ENCODE measurements around the gene ANKIB1.
A peak's percentile ranks its signal among the peaks of the same experiment; 100 is the strongest.
"Not testable (repeated sequence)": the region's sequence is repeated elsewhere in the genome, so short reads cannot be mapped to it uniquely, and the experiment has no call there.

ANKIB1 gene

GRCh38 chr7:92409357-92409756 is 163.6 kb downstream of the ANKIB1 start:
- DNase-seq = no peak

- not testable (repeated sequence) for DNase-seq
These were observed 164.4 kb downstream of the ANKIB1 start for GRCh38 chr7:92410162-92410561.

- DNase-seq = no peak
These were observed 167.0 kb downstream of the ANKIB1 start for GRCh38 chr7:92412745-92413144.

- no peak for DNase-seq
These were observed 167.8 kb downstream of the ANKIB1 start for GRCh38 chr7:92413550-92413949.

- no peak for DNase-seq
These were observed 169.5 kb downstream of the ANKIB1 start for GRCh38 chr7:92415225-92415624.

GRCh38 chr7:92417913-92418312 is 172.1 kb downstream of the ANKIB1 start:
- DNase-seq = no peak

- DNase-seq = no peak
These were observed 176.1 kb downstream of the ANKIB1 start for GRCh38 chr7:92421676-92422435.

GRCh38 chr7:92422926-92423325 is 177.2 kb downstream of the ANKIB1 start:
- DNase-seq = no peak

GRCh38 chr7:92423710-92424131 is 177.9 kb downstream of the ANKIB1 start:
- DNase-seq = no peak

GRCh38 chr7:92425311-92425947 is 179.7 kb downstream of the ANKIB1 start:
- no peak for DNase-seq

- no peak for DNase-seq
These were observed 181.4 kb downstream of the ANKIB1 start for GRCh38 chr7:92427193-92427592.

- no peak for DNase-seq
These were observed 186.6 kb downstream of the ANKIB1 start for GRCh38 chr7:92432299-92432946.

GRCh38 chr7:92433019-92433418 is 187.2 kb downstream of the ANKIB1 start:
- DNase-seq = no peak

GRCh38 chr7:92435542-92435941 is 189.8 kb downstream of the ANKIB1 start:
- DNase-seq = no peak

GRCh38 chr7:92436612-92437445 is 191.1 kb downstream of the ANKIB1 start:
- no peak for DNase-seq

- no peak for DNase-seq
These were observed 192.2 kb downstream of the ANKIB1 start for GRCh38 chr7:92437956-92438491.

GRCh38 chr7:92442720-92443119 is 196.9 kb downstream of the ANKIB1 start:
- not testable (repeated sequence) for DNase-seq

- no peak for DNase-seq
These were observed 201.1 kb downstream of the ANKIB1 start for GRCh38 chr7:92446869-92447344.

GRCh38 chr7:92447345-92448204 is 201.8 kb downstream of the ANKIB1 start, which contains the start of gene GATAD1:
Gene GATAD1, plus strand, starts transcription at chr7:92447482. Its CDS starts 248 bp downstream, at chr7:92447730.
- peak; percentile 90 for DNase-seq

- DNase-seq = peak; percentile 53
These were observed 202.5 kb downstream of the ANKIB1 start for GRCh38 chr7:92448205-92448747.
